Inflammatory macrophage treated with lipopolysaccharide for 1 hour (primary cell): ENCODE results near the gene AKAP17A.
"Not testable (repeated sequence)": the region's sequence is repeated elsewhere in the genome, so short reads cannot be mapped to it uniquely, and the experiment has no call there.

Source experiments
- DNase-seq, 2 donors: peaks; one replicate each; pipeline ENCODE4 v3.0.0-alpha.2; 2020 to 2022

AKAP17A gene, protein sequence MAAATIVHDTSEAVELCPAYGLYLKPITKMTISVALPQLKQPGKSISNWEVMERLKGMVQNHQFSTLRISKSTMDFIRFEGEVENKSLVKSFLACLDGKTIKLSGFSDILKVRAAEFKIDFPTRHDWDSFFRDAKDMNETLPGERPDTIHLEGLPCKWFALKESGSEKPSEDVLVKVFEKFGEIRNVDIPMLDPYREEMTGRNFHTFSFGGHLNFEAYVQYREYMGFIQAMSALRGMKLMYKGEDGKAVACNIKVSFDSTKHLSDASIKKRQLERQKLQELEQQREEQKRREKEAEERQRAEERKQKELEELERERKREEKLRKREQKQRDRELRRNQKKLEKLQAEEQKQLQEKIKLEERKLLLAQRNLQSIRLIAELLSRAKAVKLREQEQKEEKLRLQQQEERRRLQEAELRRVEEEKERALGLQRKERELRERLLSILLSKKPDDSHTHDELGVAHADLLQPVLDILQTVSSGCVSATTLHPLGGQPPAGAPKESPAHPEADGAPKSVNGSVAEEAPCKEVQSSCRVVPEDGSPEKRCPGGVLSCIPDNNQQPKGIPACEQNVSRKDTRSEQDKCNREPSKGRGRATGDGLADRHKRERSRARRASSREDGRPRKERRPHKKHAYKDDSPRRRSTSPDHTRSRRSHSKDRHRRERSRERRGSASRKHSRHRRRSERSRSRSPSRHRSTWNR

DNA sequence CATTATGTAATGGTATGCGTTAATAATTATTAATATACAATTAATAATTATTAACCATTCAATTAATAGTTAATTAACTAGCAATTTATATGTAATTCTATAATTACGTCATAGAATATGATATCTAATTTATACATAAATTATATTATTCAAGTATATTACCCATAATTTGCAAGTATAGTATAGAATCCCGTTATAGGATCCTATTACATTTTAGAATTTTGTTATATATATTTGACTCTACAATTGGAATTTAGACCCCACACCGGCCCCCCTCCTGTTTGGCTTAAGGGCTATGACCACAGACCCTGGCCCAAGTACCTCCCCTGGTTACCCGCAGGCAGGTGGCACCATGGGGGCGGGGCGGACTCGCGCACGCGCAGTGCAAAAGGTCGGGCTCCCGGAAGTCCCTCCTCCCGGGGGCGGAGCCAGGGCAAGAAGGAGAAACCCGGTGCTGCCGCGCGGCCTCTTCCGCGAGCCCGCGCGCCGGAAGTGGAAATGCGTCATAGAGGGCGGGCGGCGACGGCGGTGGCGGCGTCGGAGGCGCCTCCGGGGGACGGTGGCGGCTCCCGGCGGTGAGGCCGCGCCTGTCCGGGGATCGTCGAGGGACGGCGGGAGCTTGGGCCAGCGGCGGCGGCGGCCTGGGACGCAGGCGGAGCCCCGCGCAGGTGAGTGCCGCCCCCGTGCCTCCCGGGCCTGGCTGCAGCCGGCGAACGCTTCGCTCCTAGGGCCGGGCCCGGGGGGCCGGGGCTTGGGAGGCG is at the start of gene AKAP17A:
TSS of gene AKAP17A (plus strand) at position 503 of the 761 bp plus-strand sequence. CDS start 1,859 bp downstream, outside the sequence.
- DNase-seq = peak; percentile 91 to 97

DNA sequence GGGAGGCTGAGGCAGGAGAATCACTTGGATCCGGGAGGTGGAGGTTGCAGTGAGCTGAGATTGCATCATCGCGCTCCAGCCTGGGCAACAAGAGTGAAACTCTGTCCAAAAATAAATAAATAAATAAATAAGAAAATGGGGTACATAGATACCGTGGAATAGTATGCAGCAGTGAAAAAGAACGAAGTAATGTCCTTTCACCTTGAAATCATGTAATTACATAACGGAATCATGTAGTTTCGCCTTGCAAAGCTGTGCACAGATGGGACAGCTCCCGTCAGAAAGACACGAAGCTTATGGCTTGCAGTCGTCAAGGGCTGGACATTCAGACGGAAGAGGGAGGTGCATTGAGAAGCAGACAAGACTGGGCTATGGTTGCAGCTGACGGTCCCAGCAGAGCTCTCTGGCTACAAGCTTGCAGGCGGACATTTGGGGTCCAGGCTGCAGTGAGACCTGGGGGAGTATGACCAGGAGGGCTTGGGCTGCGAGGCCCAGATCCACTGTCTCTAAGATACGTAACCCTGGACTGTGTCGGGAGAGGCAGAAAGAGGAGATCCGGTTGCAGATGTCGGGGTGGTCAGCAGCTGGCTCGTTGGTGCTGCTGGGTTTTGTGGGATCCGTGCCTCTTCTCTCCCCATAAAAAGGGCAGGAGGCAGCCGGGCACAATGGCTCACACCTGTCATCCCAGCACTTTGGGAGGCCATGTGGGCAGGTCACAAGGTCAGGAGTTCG is 48.2 kb upstream of the AKAP17A start:
- no peak for DNase-seq

DNA sequence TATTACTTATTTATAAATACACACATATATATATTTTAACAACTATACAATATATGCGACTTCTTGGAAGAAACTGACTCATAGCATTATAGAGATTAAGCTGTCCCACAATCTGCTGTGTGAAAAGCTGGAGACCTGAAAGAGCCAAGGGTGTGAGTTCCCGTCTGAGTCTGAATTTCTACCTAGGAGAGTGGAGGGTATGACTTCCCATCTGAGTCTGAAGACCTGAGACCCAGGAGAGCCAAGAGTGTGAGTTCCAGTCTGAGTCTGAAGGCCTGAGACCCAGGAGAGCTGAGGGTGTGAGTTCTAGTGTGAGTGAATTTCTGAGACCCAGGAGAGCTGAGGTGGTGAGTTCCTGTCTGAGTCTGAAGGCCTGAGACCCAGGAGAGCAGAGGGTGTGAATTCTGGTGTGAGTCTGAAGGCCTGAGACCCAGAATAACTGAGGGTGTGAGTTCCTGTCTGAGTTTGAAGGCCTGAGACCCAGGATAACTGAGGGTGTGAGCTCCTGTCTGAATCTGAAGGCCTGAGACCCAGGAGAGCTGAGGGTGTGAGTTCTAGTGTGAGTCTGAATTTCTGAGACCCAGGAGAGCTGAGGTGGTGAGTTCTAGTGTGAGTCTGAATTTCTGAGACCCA is 45.5 kb upstream of the AKAP17A start:
- DNase-seq = no peak

DNA sequence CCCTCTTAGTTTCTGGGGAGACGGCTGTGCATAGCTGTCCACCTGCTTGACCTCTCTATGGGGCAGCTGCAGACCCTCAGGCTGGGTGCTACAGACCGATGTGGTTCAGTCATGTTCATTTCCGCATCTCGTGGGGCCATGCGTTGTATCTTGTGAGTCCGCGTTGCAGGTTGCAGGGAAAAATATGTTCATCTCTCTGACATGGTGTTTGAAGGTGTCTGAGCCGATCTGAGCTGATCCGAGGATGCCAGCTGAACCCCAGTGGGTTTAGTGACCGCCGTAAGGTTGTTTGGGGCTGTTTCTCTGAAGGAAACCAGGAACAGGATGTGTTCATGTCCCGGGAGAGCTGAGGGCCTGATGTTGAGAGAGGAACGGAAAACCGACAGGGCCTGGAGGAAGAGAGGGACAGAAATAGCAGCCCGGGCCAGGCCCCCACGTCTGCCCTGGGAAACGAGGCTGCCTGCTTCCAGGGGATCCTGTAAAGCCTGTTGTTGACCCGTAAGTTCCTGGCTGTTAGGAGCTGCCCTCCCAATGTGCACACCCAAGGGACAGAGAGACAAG is 44.6 kb upstream of the AKAP17A start:
- no peak for DNase-seq

DNA sequence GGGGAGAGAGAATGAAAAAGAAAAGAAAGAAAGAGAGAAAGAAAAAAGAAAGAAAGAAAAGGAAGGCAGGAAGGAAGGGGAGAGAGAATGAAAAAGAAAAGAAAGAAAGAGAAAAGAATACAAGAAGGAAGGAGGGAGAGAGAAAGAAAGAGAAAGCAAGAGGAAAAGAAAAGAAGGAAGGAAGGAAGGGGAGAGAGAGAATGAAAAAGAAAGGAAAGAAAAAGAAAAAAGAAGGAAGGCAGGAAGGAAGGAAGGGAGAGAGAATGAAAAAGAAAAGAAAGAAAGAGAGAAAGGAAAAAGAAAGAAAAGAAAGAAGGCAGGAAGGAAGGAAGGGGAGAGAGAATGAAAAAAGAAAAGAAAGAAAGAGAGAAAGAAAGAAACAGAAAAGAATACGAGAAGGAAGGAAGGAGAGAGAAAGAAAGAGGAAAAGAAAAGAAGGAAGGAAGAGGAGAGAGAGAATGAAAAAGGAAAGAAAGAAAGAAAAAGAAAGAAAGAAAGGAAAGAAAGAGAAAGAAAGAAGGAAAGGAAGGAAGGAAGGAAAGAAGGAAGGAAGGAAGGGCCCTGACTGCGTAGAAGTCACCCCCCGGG is 39.4 kb upstream of the AKAP17A start:
- no peak for DNase-seq

DNA sequence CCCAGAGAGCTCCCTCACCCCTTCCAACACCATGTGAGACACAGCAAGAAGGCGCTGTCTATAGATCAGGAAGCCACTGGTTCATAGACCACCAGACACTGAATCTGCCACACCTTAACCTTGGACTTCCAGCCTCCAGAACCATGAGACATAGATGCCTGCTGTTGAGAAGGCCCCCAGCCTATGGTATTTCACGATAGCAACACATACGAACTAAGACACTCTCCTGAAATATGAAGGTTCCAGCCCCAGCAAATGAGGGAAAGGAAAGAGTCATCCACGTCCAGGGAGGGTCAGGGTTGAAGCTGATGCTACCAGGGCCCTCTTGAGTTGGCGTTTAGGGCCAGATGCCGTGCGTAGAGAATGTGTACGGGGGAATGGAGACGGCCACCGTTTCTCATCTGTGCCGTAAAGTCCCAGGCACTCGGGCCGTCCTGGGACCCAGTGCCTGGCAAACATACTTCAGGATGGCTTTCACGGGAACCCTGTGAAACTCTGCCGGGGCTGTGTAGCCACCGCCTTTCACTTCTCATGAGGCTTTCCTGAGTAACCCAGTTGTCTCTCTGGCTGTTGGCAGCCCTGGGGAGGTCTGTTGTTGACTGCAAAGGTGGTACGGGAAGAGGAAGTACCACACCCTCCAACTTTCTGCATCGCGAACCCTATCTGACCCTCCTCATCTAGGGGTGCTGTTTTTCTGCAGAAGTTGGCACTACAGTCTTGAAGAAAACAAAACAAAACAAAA is 36.8 kb upstream of the AKAP17A start:
- no peak for DNase-seq

DNA sequence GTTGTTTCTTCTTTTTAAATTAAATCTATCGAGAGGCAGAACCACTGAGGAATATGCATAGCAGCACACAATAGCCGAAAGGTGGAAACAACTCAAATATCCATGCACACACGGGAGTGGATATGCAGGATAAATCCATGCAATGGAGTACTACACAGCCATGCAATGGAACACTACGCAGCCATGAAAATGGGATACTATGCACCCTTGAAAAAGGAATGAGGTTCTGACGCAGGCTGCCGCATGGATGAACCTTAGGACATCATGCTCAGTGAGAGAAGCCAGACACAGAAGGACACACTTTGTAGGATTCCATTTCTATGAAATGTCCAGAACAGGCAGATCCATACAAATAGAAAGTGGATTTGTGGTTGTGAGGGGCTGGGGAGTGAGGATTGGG is 36.0 kb upstream of the AKAP17A start:
- DNase-seq = no peak

DNA sequence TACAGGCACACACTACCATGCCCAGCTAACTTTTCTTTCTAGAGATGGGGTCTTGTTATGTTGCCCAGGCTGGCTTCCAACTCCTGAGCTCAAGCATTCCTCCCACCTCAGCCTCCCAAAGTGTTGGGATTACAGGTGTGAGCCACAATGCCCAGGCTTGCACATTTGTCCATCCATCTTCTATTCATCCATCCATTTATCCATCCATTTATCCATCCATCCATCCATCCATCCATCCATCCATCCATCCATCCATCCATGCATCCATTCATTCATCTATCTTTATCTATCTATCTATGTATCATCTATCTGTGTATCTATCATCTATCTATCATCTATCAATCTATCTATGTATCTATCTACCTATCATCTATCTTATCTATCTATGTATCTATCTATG is 34.0 kb upstream of the AKAP17A start:
- DNase-seq = not testable (repeated sequence)

DNA sequence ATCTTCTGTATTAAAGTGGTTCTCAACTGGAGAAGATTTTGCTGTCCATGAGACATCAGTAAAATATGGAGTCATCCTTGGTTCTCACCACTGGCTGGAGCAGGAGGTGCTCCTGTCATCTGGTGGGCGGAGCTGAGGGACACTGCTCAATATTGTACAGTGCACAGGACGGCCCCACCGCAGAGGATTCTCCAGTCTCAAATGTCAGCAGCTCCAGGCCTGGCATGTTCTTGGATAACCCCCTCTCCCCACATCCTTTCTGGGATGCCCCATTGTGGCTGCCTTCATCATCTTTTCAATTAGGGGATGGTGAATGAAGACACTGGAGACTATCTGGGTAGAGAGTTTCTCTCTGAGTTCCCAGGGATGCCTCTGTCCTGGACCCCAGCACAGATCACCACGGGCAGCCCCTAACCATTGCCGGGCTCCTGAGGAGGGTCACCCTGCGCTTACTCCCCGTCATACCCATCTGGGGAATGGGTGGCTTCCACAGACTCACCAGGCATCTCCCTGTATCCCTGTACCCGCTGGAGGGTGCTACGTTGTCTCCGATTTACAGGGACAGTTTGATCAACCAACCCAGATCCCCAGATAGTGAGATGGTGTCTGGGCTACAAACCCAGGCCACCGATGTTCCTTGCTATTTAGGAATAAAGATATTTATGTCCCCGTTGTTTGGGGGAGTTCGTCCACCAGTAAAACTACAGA is 32.5 kb upstream of the AKAP17A start:
- no peak for DNase-seq

DNA sequence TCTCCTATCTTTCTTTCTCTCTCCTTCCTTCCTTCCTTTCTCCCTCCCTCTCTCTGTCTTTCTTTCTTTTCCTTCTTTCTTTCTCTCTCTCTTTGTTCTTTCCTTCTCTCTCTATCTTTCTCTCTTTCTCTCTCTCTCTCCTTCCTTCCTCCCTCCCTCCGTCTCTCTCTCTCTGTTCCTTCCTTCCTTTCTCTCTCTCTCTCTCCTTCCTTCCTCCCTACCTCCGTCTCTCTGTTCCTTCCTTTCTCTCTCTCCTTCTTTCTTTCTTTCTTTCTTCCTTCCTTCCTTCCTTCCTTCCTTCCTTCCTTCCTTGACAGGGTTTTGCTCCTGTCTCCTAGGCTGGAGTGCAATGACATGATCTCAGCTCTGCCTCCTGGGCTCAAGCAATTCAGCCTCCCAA is 30.2 kb upstream of the AKAP17A start:
- DNase-seq = no peak

DNA sequence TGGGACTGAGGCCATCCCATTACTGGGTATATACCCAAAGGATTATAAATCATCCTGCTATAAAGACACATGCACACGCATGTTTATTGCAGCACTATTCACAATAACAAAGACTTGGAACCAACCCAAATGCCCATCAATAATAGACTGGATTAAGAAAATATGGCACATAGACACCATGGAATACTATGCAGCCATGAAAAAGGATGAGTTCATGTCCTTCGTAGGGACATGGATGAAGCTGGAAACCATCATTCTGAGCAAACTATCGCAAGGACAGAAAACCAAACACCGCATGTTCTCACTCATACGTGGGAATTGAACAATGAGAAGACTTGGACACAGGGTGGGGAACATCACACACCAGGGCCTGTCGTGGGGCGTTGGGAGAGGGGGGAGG is 27.3 kb upstream of the AKAP17A start:
- not testable (repeated sequence) for DNase-seq

DNA sequence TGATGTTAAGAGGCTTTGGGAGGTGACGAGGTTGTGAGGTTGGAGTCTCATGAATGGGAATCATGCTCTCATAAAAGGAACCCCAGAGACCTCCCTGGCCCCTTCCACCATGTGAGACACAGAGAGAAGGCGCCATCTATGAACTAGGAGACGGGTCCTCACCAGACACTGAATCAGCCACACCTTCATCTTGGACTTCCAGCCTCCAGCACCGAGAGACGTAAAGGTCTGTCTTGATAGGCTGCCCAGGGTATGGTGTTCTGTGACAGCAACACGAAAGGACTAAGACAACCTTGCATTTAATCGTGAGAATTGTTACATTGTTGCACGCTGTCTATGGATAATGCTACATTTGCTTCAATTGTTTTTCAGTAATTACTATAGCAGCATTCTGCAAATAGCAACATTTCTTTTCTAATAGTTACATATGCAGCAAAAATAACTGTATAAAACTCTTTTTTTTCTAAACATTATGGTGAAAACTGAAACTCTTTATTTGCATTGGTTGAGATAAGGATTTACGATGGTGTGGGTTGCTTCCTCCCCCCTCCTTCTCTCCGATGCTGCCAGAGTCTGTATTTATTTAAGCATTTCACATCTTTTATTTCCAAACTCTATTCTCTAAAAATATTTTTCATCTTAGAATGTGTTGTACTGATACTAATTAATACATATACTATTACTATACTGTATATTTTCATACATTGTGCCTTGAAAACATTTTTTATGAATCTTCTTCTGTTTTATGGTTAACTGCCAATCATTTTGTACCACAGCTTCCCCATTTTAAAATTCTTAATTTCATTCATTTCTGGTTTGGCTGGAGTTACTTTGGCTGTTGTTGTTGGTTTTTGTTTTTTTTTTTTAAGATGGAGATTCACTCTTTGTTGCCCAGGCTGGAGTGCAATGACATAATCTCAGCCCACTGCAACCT is 26.4 kb upstream of the AKAP17A start:
- DNase-seq = no peak

DNA sequence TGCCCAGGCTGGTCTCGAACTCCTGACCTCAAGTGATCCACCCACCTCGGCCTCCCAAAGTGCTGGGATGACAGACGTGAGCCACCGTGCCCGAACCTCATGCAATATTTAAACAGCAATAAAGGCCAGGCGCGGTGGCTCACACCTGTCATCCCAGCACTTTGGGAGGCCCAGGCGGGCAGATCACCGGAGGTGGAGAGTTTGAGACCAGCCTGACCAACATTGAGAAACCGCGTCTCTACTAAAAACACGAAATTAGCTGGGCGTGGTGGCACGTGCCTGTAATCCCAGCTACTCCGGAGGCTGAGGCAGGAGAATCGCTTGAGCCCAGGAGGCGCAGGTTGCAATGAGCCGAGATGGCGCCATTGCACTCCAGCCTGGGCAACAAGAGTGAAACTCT is 17.2 kb upstream of the AKAP17A start:
- DNase-seq = not testable (repeated sequence)

DNA sequence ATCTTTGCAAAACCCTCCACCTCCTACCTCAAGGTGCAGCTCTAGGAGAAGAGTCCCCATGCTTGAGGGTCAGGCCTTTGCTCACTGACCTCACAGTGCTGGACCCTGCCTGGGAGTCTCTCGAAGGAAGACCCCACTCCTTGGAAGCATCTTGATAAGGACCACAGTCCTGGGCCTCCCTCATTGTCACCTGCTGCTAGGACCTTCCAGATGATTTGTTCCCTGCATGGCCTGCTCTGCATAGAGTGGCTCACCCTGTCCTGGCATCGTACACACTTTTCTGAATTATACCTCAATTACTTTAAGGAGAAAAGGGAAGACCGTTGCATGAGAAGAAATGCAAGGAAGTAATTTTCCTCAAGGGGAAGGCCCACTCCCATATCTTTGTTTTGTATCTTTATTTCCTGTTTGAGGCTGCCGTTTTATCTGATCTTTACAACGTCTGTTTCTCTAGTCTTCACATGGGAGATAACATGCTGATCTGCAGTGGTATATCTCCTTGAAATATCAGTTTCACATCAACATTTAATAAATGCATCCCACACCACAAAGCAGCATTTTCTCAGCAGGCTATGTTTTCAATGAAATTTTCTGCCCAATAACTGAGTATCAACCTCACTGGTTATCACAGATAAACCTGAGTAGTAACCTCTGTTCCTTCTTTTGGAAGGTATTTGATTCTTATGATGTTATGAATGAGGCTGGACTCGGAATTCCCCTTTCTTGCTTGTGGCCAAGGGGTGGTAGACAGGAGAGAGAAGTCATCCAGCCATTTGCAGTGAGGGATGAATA is 15.0 kb upstream of the AKAP17A start:
- no peak for DNase-seq

DNA sequence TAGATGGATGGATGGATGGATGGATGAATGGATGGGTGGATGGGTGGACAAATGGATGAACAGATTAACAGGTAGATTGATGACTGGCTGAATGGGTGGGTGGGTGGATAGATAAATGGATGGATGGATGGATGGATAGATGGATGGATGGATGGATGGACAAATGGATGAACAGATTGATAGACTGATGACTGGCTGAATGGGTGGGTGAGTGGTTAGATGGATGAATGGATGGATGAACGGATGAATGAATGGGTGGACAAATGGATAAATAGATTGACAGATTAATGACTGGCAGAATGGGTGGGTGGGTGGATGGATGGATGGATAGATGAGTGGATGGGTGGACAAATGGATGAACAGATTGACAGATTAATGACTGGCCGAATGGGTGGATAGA is 13.6 kb upstream of the AKAP17A start:
- no peak for DNase-seq

DNA sequence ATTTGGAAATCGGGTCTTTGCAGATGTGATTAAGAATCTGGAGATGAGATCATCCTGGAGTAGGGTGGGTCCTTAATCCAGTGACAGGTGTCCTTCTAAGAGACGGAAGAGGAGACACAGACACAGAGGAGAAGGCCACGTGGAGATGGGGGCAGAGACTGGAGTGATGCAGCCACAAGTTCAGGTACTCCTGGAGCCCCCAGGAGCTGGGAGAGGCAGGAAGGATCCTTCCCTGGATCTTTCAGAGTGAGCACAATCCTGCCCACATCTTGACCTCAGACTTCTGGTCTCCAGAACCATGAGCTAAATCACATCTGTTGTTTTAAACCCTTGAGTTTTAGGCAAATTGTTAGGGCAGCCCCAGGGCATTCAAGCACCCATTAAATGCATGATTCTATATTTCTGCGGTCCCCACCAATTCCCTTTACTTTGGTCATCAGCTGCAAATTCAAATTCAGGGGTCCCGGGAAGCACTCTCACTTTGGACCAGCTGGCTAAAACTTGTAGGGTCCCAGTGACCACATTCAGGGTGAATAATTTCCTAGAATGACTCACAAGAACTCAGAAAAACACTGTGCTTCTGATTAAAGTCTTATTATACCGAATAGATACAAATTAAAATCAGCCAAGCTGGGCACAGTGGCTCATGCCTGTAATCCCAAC is 12.8 kb upstream of the AKAP17A start:
- DNase-seq = no peak

DNA sequence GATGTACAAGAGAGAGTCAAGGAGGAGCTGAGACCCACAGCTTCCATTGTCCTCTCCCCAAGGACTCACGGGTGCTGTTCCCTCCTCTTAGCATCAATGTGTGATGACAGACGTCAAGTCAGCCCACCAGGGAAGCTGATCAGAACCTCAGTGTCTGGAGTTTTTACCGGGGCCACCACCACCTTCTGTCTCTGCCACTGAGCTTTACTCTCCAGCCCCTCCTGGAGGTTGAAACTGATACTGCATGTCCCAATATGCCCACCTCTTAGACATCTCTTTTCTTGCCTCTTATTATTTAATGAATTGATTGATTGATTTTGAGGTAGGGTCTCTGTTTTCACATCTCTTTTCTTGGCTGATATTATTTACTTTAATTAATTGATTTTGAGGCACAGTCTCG is 10.3 kb upstream of the AKAP17A start:
- peak; percentile 52 to 95 for DNase-seq
